GM12873 (cell line): ENCODE results near the gene KIF26A.
A peak's percentile ranks its signal among the peaks of the same experiment; 100 is the strongest.

Experiments
- TF ChIP-seq, protein P1 (sequence below): IDR thresholded peaks from 2 replicates; pipeline ENCODE4 v1.5.1; 2012; ENCODE audit warnings: low read depth, mild to moderate bottlenecking, moderate library complexity, low read length, control low read depth; ENCODE audit not compliant: insufficient read depth; ENCODE audit errors: missing control alignments

Gene KIF26A

GRCh38 chr14:104094056-104094708 is 44.2 kb upstream of the KIF26A start:
- TF ChIP-seq, protein P1, sequence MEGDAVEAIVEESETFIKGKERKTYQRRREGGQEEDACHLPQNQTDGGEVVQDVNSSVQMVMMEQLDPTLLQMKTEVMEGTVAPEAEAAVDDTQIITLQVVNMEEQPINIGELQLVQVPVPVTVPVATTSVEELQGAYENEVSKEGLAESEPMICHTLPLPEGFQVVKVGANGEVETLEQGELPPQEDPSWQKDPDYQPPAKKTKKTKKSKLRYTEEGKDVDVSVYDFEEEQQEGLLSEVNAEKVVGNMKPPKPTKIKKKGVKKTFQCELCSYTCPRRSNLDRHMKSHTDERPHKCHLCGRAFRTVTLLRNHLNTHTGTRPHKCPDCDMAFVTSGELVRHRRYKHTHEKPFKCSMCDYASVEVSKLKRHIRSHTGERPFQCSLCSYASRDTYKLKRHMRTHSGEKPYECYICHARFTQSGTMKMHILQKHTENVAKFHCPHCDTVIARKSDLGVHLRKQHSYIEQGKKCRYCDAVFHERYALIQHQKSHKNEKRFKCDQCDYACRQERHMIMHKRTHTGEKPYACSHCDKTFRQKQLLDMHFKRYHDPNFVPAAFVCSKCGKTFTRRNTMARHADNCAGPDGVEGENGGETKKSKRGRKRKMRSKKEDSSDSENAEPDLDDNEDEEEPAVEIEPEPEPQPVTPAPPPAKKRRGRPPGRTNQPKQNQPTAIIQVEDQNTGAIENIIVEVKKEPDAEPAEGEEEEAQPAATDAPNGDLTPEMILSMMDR: no peak

GRCh38 chr14:104094709-104095425 is 43.5 kb upstream of the KIF26A start:
- TF ChIP-seq, protein P1: peak; percentile 94

DNA sequence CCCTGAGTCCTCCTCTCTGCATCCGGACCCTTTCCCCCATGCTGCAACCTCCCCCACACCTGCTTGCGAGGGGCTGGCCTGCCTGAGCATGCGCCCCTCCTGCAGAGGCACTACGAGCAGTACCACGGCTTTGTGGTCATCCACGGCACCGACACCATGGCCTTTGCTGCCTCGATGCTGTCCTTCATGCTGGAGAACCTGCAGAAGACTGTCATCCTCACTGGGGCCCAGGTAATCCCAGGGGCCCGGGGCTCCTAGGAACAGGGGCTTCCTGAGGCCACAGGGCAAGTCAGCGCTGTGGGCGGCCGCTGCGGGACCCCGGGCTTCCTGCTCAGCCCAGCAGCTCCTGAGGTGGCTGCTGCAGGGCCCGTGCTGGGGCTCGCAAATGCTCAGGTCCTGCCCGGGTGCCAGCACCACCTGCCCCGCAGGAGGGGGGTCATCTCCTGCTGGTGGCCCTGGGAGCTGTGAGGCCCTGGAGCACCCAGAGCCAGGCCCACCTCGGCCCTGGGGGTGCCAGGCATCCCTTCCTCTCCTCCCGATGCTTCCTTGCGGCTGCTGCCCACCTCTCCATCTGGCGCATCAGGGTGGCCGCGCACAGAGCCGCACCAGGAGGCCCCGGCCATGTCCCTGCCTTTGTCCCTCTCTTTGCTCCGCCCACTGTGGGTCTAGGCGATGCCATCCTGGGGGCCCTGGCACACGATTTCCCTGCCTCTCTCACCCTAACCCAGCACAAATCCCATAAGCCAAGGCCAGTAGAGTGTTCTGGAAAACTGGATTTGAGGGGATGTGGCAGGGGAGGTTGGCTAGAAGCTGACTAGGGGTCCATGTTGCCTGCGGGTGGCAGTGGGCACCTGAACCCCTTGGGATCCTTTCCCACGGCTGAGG is 42.7 kb upstream of the KIF26A start:
- TF ChIP-seq, protein P1: no peak

DNA sequence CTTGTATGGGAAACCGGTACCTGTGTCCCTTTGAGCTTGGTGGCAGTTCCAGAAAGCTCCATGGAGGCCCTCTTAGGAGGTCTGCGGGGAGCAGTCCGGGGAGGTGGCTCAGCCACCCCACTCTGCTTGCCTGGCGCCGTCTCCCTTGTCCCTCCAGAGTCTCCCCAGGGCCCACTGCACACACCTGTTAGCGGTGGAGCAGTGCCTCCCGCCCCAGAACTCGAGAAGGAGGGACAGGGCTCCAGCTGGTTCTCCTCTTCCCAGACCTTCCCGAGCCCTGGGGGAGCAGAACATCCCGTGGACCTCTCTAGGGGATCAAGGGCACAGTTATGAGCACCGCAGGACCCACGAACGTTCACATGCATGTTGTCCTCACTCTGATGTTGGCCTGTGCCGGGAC is 42.1 kb upstream of the KIF26A start:
- TF ChIP-seq, protein P1: no peak

- TF ChIP-seq, protein P1: peak; percentile 23
These were observed 41.4 kb upstream of the KIF26A start for GRCh38 chr14:104096751-104097700.

DNA sequence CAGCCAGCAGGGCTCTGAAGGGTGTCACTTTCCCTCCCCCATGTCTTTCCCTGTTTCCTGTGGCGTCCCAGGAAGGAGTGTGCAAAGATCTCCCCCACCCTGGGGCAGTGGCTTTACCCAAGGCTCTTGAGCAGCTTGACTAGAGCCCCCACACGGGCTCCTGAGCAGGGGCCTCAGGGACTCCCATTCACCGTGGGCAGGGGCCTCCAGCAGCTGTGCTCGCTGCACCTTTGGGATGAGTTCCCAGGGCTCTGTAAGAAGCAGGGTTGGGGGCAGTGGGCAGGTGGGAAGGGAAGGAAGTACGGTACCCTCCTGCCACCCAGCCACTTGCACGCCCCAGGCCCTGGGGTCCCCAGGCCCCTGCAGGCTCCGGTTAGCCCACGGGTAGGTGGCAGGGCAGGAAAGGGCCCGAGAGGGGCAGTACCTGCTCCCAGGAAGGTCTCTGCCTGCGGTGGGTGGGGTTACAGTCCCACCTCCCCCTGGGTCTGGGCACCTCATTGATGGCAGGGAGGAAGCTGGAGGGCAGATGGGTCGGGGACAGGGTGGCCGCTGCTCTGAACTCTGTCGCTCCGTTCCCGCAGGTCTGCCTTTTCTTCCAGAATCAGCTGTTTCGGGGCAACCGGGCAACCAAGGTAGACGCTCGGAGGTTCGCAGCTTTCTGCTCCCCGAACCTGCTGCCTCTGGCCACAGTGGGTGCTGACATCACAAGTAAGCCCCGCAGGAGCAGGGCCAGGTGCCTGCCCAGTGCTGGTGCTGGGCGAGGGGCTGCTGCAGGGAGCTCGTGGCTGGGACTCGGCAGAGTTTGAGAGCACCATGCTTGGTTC is 39.9 kb upstream of the KIF26A start:
- TF ChIP-seq, protein P1: no peak
